ENCODE data around the gene FGF12. TPM values are rescaled to one million over a fixed set of nuclear protein-coding genes. Genes with fewer than 3 reads are reported as not detected.
A peak's percentile ranks its signal among the peaks of the same experiment; 100 is the strongest.

Gene FGF12
- total RNA-seq, 4 donors from 2014 or later, result 0.54 to 6.3 (median 3.9) TPM

GRCh38 chr3:192545333-192545732 is 182.0 kb downstream of the FGF12 start:
- no peak overlapping the region for H3K4me3 ChIP-seq (replicated peaks in 1 of 3)
- H3K9me3 ChIP-seq, result no peaks in the 10 kb centered on the region
- H3K27ac ChIP-seq, result no peak overlapping the region
- intact Hi-C loops (cut with DNase I), result no loop called here
- WGBS, 2 donors, result 59 to 62% methylated on average over 5 of the region's 5 CpGs
- H3K4me1 ChIP-seq, result no peaks in the 10 kb centered on the region
- H3K27me3 ChIP-seq, result no peaks in the 10 kb centered on the region
- H3K36me3 ChIP-seq, result no peaks in the 10 kb centered on the region
- TF ChIP-seq POLR2A (IDR thresholded peaks at IDR 0.05) (no peak), CTCF (IDR thresholded peaks at IDR 0.05) (no peak)
- no peak for DNase-seq

GRCh38 chr3:192543163-192543562 is 184.2 kb downstream of the FGF12 start:
- TF ChIP-seq POLR2A (IDR thresholded peaks at IDR 0.05) (no peak), CTCF (IDR thresholded peaks at IDR 0.05) (no peak)
- WGBS, 2 donors, result 91 to 96% methylated on average over 3 of the region's 3 CpGs
- DNase-seq, result no peak
- H3K27ac ChIP-seq, result no peak overlapping the region
- H3K27me3 ChIP-seq, result no peaks in the 10 kb centered on the region
- H3K4me1 ChIP-seq, result no peaks in the 10 kb centered on the region
- no peak overlapping the region for H3K4me3 ChIP-seq (replicated peaks in 1 of 3)
- intact Hi-C loops (cut with DNase I), result no loop called here
- H3K36me3 ChIP-seq, result no peaks in the 10 kb centered on the region
- no peaks in the 10 kb centered on the region for H3K9me3 ChIP-seq

- no peak for TF ChIP-seq POLR2A (IDR thresholded peaks at IDR 0.05)
- no peak for TF ChIP-seq CTCF (IDR thresholded peaks at IDR 0.05)
- no peaks in the 10 kb centered on the region for H3K9me3 ChIP-seq
- 59 to 72% methylated on average over 7 of the region's 7 CpGs for WGBS, 2 donors
- peaks cover 0 to 22% of the 10 kb centered on the region in 2 donors for H3K4me1 ChIP-seq
- H3K27ac ChIP-seq, result no peak overlapping the region
- intact Hi-C loops (cut with DNase I), result no loop called here
- no peak for DNase-seq
- no peaks in the 10 kb centered on the region for H3K27me3 ChIP-seq
- H3K4me3 ChIP-seq (replicated peaks in 1 of 3), result no peak overlapping the region
- no peaks in the 10 kb centered on the region for H3K36me3 ChIP-seq
These were observed 210.5 kb downstream of the FGF12 start for GRCh38 chr3:192516820-192517219.

GRCh38 chr3:192515664-192516045 is 211.7 kb downstream of the FGF12 start:
- peaks cover 0 to 22% of the 10 kb centered on the region in 2 donors for H3K4me1 ChIP-seq
- WGBS, 2 donors, result 8 to 9% methylated on average over 10 of the region's 10 CpGs
- no peak for DNase-seq
- H3K27me3 ChIP-seq, result no peaks in the 10 kb centered on the region
- intact Hi-C loops (cut with DNase I), result no loop called here
- H3K9me3 ChIP-seq, result no peaks in the 10 kb centered on the region
- no peak overlapping the region for H3K27ac ChIP-seq
- H3K36me3 ChIP-seq, result no peaks in the 10 kb centered on the region
- TF ChIP-seq POLR2A (IDR thresholded peaks at IDR 0.05), result no peak
- TF ChIP-seq CTCF (IDR thresholded peaks at IDR 0.05), result no peak
- H3K4me3 ChIP-seq (replicated peaks in 1 of 3), result no peak overlapping the region

GRCh38 chr3:192514754-192515663 is 212.3 kb downstream of the FGF12 start:
- Histone ChIP-seq H3K4me1 (peaks cover 0 to 22% of the 10 kb centered on the region in 2 donors), H3K9me3 (no peaks in the 10 kb centered on the region), H3K27me3 (no peaks in the 10 kb centered on the region), H3K4me3 (replicated peaks in 1 of 3) (peak overlapping the region in 1 of 3 donors; percentile 36), H3K27ac (no peak overlapping the region), H3K36me3 (no peaks in the 10 kb centered on the region)
- intact Hi-C loops (cut with DNase I), result no loop called here
- peak; percentile 25 to 40 for DNase-seq
- WGBS, 2 donors, result 3 to 5% methylated on average over 39 to 51 of the region's 74 CpGs
- TF ChIP-seq POLR2A (IDR thresholded peaks at IDR 0.05) (no peak), CTCF (IDR thresholded peaks at IDR 0.05) (peak in 1 of 6 experiments; percentile 33)
